H4 (cell line): ENCODE measurements around the gene RASGRF2. TPM values are rescaled to one million over a fixed set of nuclear protein-coding genes. Genes with fewer than 3 reads are reported as not detected.

Experiments
- DNase-seq: peaks from one replicate; pipeline ENCODE4 v3.0.0-alpha.2; 2015; ENCODE audit warnings: low spot score
- total RNA-seq: library from RNA; depleted of rRNA; stranded (reverse); fragments of >200 nt; shearing (Covaris generic); gene quantifications from 2 replicates; pipeline ENCODE4 v1.2.3, GENCODE V29; 2014

The RASGRF2 gene
- total RNA-seq, 1 experiment from 2014 or later: 7.4 TPM

DNA sequence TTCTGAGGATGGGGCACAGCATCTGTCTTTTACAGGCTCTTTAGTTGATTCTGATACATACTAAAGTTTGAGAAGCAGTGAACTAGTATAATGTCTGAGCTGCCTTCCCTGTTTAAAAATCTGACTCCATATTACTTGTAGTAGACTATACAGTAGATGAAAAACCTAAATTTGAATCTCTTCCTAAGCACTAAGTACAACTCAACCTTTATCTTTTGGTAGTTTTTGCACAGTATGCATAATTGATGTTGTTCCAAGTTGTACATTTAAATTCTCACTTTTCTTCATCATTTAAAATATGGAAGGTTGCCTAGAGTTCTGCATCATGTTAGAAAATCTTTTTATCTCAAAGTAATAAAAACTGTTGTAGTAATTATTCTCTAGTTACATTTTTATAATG, 174.4 kb downstream of the RASGRF2 start:
- DNase-seq: no peak

DNA sequence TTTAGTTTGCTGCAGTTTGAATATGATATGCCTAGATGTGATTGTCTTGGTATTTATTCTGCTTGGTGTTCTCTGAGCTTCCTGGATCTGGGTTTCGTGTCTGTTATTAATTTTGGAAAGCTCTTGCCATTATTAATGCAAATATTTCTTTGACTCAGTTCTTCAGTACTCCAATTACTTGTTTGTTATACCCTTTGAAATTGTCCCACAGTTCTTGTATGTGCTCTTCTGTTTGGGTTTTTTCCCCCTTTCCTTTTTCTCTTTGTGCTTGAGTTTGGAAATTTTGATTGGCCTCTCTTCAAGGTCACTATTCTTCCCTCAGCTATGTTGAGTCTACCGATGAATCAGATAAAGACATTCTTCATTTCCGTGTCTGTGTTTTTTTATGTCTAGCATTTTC, 176.4 kb downstream of the RASGRF2 start:
- no peak for DNase-seq

DNA sequence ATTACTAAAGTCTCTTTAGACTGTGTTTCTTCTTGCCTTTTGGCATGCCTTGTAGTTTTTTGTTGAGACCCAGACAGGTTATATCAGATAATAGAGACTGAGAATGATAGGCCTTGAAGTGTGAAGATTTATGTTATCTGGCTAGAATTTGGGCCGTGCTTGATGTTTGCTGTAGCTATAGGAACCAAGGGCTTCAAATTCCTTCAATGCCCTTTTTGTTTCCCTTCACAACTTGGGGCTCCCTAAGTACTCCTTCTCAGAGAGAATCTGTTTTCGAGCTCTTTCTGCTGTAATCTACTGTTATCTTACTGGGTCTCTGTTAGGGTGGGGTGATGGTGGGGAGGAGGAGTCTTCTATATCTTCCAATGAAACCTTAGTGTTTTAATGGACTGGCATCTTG, 177.7 kb downstream of the RASGRF2 start:
- no peak for DNase-seq

DNA sequence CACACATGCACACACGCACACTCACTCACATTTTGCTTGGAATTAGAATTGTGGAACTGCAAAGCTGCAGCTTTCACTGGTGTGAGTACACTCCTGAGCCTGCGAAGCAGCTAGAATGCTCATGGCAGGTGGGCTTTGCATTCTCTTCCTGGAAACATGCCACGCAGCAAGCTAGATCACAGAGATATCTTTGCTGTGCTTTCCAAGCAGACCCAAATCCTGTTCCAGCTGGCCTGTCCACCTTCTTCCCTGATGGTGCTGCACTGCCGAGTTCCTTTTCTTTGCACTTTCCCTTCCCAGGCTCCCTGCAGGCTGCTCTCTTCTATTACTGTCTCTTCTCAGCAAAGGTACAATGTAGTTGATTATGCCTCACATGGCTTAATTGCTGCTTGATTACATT, 180.3 kb downstream of the RASGRF2 start:
- no peak for DNase-seq

DNA sequence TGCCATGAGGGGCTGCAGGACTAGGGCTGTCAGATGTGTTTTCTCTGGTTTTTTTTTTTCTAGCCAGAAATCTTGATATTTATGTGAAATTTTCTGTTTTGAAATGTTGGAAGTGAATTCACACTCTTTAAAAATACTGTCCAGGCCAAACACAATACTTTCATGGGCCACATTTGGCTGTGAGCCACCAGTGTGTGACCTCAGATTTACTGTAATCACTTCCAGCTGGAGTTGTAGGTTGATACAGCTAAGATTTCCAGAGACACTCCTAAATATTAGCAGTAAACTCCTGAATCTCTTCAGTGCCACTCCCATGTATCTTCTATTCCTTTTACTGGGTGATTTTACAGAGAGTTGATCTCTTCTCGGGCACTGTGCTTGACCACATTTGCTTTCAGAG, 180.8 kb downstream of the RASGRF2 start:
- peak; percentile 48 for DNase-seq

DNA sequence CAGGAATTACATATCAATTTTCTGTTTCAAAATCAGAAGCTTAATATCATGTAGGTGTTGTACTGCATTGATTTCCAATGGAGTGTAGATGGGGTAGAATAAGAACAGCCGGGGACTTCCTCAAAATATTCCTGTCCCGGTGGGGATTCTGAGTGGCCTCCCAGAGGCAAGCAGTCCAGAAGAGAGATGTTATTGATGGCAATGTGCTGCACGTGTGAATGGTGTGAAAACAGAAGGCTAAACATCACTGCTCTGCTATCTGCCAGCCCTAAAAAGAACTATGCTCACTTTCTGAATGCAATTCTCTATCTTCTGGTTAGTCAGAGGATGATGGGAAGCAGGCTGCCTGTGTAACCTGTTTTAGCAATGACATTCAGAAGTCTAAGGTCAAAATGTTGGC, 181.9 kb downstream of the RASGRF2 start:
- DNase-seq: no peak

DNA sequence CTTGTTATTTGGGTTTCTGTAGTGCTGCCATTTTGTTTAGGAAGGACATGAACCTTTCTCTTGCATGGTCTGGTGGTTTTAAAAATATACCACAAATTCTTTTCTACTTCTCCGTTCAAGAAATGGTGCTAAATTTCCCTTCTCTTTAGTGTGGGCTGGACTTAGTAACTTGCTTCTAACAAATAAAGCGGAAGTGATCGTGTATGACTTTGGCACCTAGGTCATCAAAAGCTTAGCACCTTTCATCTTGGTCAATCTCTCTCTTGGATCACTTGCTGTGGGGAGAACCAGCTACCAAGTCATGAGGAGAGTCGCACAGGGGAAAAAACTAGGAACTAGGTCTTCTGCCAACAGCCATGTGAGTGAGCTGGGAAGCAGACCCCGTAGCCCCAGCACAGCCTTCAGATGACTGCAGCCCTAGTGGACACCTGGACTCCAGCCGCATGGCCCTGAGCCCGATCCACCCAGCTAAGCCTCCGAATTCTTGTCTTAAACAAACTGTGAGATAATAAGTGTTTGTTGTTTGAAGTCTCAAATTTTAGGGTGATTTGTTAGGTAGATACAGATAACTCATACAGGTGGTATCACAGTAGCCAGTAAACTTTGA, 185.3 kb downstream of the RASGRF2 start:
- DNase-seq: no peak

DNA sequence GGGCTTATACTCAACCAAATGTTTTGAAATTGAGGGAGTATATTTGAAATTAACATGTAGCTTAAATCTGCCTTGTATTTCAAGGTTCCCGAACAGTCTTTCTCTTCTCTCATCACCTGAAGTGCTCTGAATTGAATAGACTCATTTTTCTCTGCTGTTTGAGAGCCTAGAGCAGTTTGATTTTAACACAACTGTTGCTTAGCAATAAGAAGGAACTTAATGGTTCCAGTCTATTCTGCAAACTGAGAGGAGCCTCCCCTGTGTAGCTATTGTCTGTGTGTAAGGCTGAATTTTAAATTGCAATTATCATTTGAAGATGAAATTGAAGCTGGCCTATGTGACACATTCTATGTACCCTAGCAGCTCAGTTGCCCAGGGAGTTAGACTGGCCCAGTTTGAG, 185.9 kb downstream of the RASGRF2 start:
- no peak for DNase-seq

DNA sequence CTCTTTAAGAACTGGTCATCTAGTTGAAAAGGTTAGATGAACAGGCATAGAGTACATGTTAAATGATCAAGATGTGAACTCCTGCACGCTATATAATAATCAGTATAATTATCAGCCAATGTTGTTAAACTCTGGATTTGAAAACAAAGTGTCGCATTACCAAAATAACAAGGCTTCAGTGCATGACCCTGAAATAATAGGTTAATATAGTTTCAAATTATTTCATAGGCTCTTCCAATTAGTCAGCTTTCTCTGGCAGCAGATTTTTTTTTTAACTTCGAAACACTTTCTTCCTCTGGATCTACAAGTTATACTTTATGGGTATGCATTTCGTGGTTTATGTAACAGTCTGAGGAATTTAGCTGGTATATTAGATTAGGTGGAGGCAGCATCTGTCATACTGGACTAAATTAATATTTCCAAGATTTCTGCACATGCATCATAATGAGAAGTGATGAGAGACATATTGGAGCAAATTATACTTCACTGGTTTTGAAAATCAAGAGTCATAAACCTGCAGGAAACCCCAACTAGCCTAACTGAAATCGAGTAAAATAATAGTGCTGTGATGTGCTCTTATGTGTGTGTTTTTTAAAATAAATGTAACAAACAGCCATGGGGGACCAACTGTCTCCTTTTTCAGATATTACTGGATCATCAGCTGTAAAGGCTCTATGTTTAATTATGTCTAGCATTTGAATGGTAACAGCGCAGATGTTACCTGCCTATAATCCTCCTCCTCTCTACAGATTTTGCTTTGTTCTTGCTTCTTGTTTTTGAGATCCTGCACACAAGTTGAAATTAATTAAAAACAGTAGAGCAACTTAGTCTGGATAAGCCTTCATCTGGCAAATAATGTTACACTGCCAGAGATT, 187.1 kb downstream of the RASGRF2 start:
- DNase-seq: no peak

DNA sequence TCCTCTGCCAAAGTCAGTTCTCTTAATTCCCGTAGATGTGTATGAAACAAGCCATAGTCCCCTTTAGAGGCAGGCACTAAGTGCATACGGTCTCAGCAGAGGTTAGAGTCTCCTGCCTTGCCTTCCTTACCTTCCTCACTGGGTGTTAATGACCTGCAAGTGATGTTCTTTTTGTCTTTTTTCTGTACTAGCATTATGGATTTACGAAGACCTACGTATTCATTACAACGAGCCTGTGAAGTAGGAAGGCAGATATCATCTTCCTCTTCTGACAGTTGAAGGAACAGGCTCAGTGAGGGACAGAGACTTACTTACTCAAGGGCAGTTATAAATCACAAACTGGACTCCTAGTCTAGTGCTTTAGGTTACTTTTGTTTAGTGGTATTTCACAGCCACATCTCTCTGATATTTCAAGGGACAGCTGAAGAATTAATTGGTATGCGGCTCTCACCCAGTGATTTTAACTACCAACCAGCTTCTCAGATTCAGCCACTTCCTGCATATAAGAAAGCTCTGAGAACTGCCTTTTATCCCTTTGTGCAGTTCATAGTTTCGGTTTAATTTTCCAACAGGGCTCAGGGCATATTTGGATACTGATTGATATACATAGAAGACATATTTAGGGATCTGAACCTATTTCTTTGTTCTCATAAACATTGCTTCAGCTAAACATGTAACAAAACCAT, 187.9 kb downstream of the RASGRF2 start:
- no peak for DNase-seq

DNA sequence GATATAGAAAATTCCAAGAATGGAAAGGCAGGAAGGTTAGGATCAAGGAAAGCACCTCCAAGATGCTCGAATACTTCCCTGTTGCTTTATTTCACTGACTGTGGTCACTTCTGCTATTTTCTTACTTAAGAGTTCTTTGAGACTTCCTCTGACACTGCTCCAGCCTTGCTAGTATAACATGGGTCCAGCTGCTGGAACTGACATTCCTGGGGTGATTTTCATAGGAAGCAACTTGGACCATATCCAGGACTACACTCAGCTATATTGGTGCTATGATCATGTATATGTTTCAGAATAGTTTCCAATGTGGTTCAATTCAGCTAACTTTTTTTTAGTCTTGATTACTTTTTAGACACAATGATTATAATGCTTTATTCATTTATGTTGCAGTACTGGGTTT, 191.4 kb downstream of the RASGRF2 start:
- no peak for DNase-seq

DNA sequence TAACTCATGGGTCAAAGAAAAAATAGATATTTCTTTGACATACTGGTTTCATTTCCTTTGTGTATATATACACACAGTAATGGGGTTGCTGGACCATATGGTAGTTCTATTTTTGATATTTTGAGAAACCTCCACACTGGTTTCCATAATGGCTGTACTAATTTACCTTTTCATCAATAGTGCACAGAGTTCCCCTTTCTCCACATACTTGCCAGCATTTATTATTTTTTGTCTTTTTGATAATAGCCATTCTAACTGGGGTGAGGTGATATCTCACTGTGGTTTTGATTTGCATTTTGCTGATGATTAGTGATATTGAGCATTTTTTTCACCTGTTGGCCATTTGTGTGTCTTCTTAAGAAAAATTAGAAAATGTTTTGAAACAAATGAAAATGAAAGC, 194.6 kb downstream of the RASGRF2 start:
- no peak for DNase-seq

DNA sequence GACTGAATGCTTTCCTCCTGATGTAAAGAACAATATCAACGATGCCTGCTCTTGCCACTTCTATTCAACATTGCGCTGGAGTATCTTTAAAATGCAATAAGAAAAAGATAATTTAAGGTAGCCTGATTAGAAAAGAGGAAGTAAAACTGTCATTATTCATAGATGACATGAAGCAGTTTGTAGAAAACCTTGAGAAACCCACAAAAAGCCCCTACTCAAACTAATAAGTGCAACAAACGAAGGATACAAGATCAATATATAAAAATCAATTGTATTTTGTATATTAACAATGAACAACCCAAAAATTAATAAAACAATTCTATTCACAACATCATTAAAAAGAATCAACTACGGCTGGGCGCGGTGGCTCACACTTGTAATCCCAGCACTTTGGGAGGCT, 196.6 kb downstream of the RASGRF2 start:
- DNase-seq: no peak

DNA sequence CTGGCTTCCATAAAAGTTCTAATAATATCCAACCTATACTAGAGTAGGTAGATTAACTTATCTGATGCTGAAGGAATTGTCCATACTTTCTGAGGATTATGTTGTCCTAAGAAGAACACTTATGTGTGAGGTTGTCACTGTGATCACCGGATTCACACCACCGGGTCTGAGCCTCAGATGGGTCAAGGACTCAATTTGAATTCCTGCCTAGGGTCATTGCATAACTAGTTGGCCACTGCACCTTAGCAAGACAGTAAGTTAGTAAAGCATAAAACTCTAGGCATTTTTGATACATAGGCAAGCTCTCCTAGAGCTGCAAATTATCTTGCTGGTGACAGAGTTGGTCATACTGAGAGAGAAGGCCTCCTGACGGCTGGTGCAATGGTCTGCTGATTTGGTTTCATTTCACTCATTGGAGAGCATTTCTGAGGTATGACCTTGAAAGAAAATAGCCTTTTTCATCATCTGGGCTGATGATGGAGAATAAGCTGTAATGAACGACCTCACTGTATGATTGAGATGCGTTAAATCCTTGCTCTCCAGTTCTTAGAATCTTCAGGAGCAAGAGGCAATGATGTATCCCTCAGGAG, 200.9 kb downstream of the RASGRF2 start:
- DNase-seq: no peak

DNA sequence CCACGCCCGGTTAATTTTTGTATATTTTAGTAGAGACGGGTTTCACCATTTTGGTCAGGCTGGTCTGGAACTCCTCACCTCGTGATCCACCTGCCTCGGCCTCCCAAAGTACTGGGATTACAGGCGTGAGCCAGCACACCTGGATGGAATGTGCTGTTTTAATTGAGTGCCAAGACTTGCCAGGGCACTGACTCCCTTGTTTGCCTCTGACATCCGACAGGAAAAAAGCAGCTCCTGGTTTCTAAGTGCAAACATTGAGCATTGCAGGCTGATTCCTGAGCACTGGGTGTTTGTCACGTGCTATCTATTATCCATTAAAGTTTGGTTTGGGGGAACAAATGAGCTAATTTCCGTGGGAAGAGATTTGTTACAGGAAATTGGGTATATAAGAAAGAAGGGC, 202.3 kb downstream of the RASGRF2 start:
- DNase-seq: no peak

DNA sequence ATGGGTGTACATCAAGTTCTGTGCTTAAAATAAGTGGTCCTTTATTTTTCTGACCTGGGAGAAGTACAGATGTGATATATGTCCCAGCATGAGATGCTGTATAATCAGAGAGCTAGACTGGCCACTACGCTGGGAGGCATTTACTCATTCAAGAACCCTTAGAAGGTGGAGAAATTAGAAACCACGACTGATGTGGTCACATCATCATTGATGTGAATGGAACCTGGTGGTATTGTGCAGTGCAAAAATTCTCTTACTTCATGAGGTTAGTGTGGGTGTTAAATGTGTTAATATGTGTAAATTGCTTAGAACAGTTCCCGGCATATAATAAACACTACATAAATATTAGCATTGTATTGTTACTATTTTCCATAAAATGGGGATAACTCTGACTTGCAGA, 203.5 kb downstream of the RASGRF2 start:
- DNase-seq: no peak

DNA sequence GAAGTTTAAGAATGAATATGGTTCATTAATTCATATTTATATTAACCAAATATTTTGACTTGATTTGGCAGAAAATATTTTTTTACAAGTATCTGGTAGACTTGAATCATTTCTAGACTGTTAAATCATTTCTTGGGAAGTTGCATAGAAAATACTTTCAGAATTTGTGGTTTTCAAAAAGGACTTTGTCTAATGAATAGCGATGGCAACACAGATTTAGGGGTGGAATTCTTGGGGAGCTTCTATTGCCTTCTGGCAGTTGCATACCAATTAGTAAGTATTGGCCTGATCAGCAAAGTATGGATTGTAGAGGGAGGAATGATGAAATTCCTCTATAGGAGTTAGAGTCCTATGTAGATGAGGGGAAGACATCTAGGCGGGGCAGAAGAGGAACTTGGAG, 204.3 kb downstream of the RASGRF2 start:
- no peak for DNase-seq

DNA sequence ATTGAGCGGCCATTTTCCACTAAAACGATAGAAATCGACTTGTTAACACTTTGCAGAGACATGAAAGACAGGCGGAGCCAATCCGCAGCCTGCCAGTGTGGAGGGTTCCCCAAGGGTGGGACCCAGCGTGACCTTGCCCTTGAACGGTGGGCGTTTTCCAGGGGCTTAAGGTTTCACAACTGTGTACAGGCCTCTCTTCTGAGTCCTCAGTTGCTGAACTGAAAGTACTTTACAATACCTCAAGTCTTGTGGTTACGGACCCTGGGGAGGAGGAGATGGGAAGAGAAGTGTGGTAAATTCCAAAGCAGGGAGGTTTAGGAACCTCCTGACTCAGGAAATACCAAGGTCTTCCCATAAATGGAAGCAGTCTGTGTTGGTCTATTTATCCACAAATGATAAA, 204.8 kb downstream of the RASGRF2 start:
- DNase-seq: no peak

DNA sequence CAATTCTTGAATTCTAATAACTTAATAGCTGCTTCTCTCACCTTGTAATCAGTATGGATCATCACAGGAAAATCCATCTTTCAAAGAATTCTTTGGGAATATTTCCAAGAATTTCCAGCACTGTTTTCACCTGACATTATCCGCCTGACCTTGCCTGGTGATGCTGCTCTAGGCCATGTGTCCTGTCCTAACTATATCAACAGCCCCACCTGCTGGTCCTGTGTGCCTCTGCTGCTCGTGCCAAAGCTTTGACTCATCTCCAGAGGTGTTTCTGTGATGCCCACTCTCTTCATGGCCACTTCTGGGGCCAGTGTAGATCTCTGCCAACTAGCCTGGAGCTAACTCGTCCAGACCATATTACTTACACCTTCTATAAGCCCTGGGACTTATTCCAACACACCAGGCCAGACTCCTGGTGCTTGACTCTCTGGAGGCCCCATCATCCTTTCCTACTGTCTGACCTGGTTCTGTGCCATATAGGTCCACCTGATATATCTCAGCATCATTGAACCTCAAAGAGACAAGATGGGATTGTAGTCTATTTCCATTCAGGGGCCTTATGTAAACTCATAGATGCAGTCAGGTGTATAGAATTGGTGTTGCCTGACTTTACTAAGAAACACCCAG, 205.4 kb downstream of the RASGRF2 start:
- DNase-seq: peak; percentile 75

DNA sequence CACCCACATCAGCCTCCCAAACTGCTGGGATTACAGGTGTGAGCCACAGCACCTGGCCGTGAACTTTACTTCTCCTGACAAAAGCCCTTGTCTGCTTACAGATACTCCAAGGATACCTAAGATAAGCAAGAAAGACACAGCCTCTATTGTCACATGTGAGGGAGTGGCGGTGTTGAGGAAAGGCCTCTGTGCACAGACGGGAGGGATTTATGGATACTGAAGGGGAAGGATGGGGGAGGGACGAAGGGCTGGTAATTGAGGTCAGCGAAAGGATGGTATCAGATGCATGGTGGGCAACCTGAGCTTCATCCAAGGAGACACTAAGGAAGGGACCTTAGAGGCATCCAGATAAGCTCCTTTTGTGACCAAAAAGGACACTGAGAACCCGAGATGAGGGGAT, 206.3 kb downstream of the RASGRF2 start:
- DNase-seq: no peak

DNA sequence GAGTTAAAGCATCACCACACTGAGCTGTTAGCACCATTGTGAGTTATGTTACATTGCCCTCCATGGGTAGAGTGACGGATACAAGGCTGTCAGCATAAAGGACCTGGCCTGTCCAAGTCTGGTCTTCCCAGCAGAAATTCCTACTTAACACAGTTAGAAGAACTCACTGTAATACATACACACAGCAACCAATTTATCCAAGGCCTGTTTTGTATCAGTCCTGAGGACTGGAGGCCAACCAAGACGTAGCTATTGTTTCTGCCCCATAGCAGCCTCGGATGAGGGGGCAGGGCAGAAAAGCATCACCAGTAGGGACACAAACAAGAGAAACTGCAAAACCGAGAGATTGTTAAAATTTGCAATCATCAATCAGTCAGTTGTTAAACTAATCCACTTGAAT, 206.9 kb downstream of the RASGRF2 start:
- DNase-seq: no peak

DNA sequence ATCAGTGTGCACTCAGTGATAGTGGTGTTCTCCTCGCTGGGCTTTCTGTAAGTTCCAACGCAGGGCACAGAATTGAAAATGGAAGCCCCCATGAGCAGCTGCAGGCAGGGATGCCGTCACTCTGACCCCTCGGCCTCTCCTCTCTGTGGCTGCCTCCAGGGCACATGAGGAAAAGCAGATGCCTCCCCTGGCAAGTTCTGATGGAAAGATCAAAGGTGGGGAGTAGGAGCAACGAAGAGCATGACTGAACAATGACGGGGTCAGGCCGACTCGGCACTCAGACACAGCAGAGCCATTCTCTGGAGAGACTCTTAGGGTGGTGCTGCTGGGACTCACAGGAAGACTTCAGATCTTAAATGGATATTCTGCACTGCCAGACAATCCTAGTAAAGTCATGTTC, 207.4 kb downstream of the RASGRF2 start:
- no peak for DNase-seq
